Fibroblast of villous mesenchyme (primary cell): ENCODE data around the gene MARCHF11. TPM values are rescaled to one million over a fixed set of nuclear protein-coding genes. Genes with fewer than 3 reads are reported as not detected.

ENCODE experiments used
- DNase-seq: peaks from one replicate; pipeline ENCODE4 v3.0.0-alpha.2; 2010; ENCODE audit warnings: low read depth
- H3K4me3 ChIP-seq: 2 replicates; pipeline ENCODE4 v1.5.1; 2011; ENCODE audit warnings: low read depth, mild to moderate bottlenecking, low read length
- total RNA-seq: library from RNA; depleted of rRNA; stranded (reverse); fragments of >200 nt; gene quantifications from 2 replicates; pipeline ENCODE4 v1.2.3, GENCODE V29; 2012
- TF ChIP-seq, protein P1 (sequence below): IDR thresholded peaks from 2 replicates; pipeline ENCODE4 v1.5.1; 2012; ENCODE audit warnings: low read depth, mild to moderate bottlenecking, low read length; ENCODE audit not compliant: insufficient read depth

Gene MARCHF11
- total RNA-seq, 1 donor = not detected

GRCh38 chr5:16066320-16066719 is 113.3 kb downstream of the MARCHF11 start:
- TF ChIP-seq, protein P1, sequence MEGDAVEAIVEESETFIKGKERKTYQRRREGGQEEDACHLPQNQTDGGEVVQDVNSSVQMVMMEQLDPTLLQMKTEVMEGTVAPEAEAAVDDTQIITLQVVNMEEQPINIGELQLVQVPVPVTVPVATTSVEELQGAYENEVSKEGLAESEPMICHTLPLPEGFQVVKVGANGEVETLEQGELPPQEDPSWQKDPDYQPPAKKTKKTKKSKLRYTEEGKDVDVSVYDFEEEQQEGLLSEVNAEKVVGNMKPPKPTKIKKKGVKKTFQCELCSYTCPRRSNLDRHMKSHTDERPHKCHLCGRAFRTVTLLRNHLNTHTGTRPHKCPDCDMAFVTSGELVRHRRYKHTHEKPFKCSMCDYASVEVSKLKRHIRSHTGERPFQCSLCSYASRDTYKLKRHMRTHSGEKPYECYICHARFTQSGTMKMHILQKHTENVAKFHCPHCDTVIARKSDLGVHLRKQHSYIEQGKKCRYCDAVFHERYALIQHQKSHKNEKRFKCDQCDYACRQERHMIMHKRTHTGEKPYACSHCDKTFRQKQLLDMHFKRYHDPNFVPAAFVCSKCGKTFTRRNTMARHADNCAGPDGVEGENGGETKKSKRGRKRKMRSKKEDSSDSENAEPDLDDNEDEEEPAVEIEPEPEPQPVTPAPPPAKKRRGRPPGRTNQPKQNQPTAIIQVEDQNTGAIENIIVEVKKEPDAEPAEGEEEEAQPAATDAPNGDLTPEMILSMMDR = no peak
- no peak for DNase-seq
- no peak overlapping the region for H3K4me3 ChIP-seq

- DNase-seq = peak; percentile 1
- TF ChIP-seq, protein P1 = no peak
- no peak overlapping the region for H3K4me3 ChIP-seq
These were observed 113.8 kb downstream of the MARCHF11 start for GRCh38 chr5:16065831-16066230.

- no peak overlapping the region for H3K4me3 ChIP-seq
- TF ChIP-seq, protein P1 = no peak
- DNase-seq = no peak
These were observed 115.3 kb downstream of the MARCHF11 start for GRCh38 chr5:16064135-16064893.

- H3K4me3 ChIP-seq = no peak overlapping the region
- DNase-seq = no peak
- TF ChIP-seq, protein P1 = no peak
These were observed 118.4 kb downstream of the MARCHF11 start for GRCh38 chr5:16061163-16061562.

- no peak overlapping the region for H3K4me3 ChIP-seq
- DNase-seq = no peak
These were observed 122.3 kb downstream of the MARCHF11 start for GRCh38 chr5:16057277-16057676.

GRCh38 chr5:16051246-16051755 is 128.3 kb downstream of the MARCHF11 start:
- TF ChIP-seq, protein P1 = no peak
- DNase-seq = no peak
- no peak overlapping the region for H3K4me3 ChIP-seq

More at GRCh38 chr5:16057277-16057676, 122.3 kb downstream of the MARCHF11 start:
- TF ChIP-seq, protein P1 = no peak
